Adrenal gland (tissue), 12 donors: ENCODE data around the gene SGIP1. TPM values are rescaled to one million over a fixed set of nuclear protein-coding genes. Genes with fewer than 3 reads are reported as not detected.

Source experiments
- DNase-seq, 7 donors: peaks; one replicate each; pipeline ENCODE4 v3.0.0-alpha.2; 2019 to 2020
- H3K27ac ChIP-seq, 5 donors: fragments of 200-600 bp; sonication (generic) in 4 of 5; 1 replicate in 3 of 5; 2 replicates in 2 of 5; pipeline versions ENCODE4 v1.5.1 to v1.8.0; 2016 to 2020; ENCODE audit warnings: mild to moderate bottlenecking in 1 of 5
- H3K27me3 ChIP-seq: fragments of 200-600 bp; 2 replicates; pipeline ENCODE4 v1.8.0; 2021
- H3K36me3 ChIP-seq, 2 donors: fragments of 200-600 bp; replicated peaks in 1 of 2; 1 replicate in 1 of 2; 2 replicates in 1 of 2; pipeline versions ENCODE4 v1.5.1 to v1.8.0; 2018 to 2022
- H3K4me1 ChIP-seq, 2 donors: fragments of 200-600 bp; replicated peaks in 1 of 2; 1 replicate in 1 of 2; 2 replicates in 1 of 2; pipeline versions ENCODE4 v1.5.1 to v1.8.0; 2018 to 2021
- H3K4me3 ChIP-seq, 4 donors: fragments of 200-600 bp; sonication (generic) in 3 of 4; one replicate each; pipeline ENCODE4 v1.5.1; 2016 to 2018
- H3K9me3 ChIP-seq, 3 donors: fragments of 200-600 bp; sonication (generic) in 1 of 3; replicated peaks in 1 of 3; 1 replicate in 2 of 3; 2 replicates in 1 of 3; pipeline versions ENCODE4 v1.5.1 to v1.8.0; 2016 to 2021
- CTCF ChIP-seq, 6 experiments: fragments of 450-650 bp in 4 of 6; fragments of 200-600 bp in 2 of 6; sonication (generic) in 1 of 6; IDR thresholded peaks; 1 replicate in 5 of 6; 2 replicates in 1 of 6; pipeline versions ENCODE4 v1.5.1 to v1.8.0; 2016 to 2021; ENCODE audit warnings: antibody characterized with exemption in 6 of 6, mild to moderate bottlenecking in 2 of 6, moderate library complexity in 1 of 6
- POLR2A ChIP-seq, 2 donors: fragments of 450-650 bp; IDR thresholded peaks; one replicate each; pipeline ENCODE4 v1.6.1; 2017; ENCODE audit warnings: antibody characterized with exemption in 2 of 2, mild to moderate bottlenecking in 2 of 2, moderate library complexity in 1 of 2
- WGBS, 4 donors: extraction: QIAGEN DNeasy Blood & Tissue Kit in 2 of 4; methylation state at CpG; one replicate each; pipeline versions ENCODE4 v1.1.5 to v1.1.7; 2013 to 2017; 5-methylcytosine and 5-hydroxymethylcytosine counted together
- intact Hi-C, 2 donors: fragments of 100-400 bp; cut with DNase I; formaldehyde crosslinking; loops; one replicate each; pipeline versions ENCODE4 v1.14.1 to v1.15.0; 2022 to 2023
- polyA plus RNA-seq, 3 donors: library from polyadenylated mRNA; stranded (reverse); fragments of 200-250 nt in 2 of 3; fragments of 350-450 nt in 1 of 3; fragmentation: Illumina TruSeq in 1 of 3; extraction: RNeasy Lipid Tissue Mini Kit (QIAGEN cat#74804) in 1 of 3; gene quantifications; one replicate each; pipeline ENCODE4 v1.2.3, GENCODE V29; 2013 to 2014
- total RNA-seq, 9 donors: library from RNA; depleted of rRNA in 4 of 9; stranded (reverse); fragments of >200 nt in 4 of 9; fragments of 120-200 nt in 1 of 9; fragmentation: NEBNext Ultra II Directional in 1 of 9; extraction: Animal tissue kit (Norgen Biotek cat#: 25700) in 1 of 9; gene quantifications; one replicate each; pipeline versions ENCODE4 v1.1.0 to v1.2.4, GENCODE V29; 2013 to 2023
- donor health status: healthy with polysubstance abuse.
- donor health status: Bipolar disorder and iron deficiency.
- donor health status: DM: yes; HTN: yes; CAD: no.
- donor health status: DM: no; HTN: no; CAD: no.
- donor health status: DM: no; HTN: no; CAD: no.
- donor health status: DM: yes; HTN: yes; CAD: no.

Gene SGIP1
- total and polyA plus RNA-seq, 12 donors: 0.52 to 8.4 (median 1.9) TPM; not detected in 1

GRCh38 chr1:66525086-66525485 lies 8.9 kb upstream of the SGIP1 start:
- WGBS, 4 donors: 83 to 95% (median 93%) methylated on average over 1 of the region's 1 CpG
- Histone ChIP-seq H3K4me3 (no peak overlapping the region), H3K36me3 (no peaks in the 10 kb centered on the region), H3K27ac (no peak overlapping the region), H3K4me1 (no peaks in the 10 kb centered on the region), H3K27me3 (no peaks in the 10 kb centered on the region), H3K9me3 (no peaks in the 10 kb centered on the region)
- TF ChIP-seq CTCF (IDR thresholded peaks at IDR 0.05) (no peak), POLR2A (IDR thresholded peaks at IDR 0.05) (no peak)
- DNase-seq: no peak
- intact Hi-C loops: no loop called here

GRCh38 chr1:66526036-66526435 lies 7.9 kb upstream of the SGIP1 start:
- Histone ChIP-seq H3K4me3 (no peak overlapping the region), H3K36me3 (no peaks in the 10 kb centered on the region), H3K27ac (no peak overlapping the region), H3K4me1 (no peaks in the 10 kb centered on the region), H3K9me3 (no peaks in the 10 kb centered on the region), H3K27me3 (no peaks in the 10 kb centered on the region)
- WGBS, 4 donors: 62 to 89% (median 73%) methylated on average over 1 of the region's 1 CpG
- TF ChIP-seq POLR2A (IDR thresholded peaks at IDR 0.05) (no peak), CTCF (IDR thresholded peaks at IDR 0.05) (no peak)
- DNase-seq: no peak
- intact Hi-C loops: no loop called here

- Histone ChIP-seq H3K36me3 (no peaks in the 10 kb centered on the region), H3K9me3 (no peaks in the 10 kb centered on the region), H3K4me3 (no peak overlapping the region), H3K4me1 (no peaks in the 10 kb centered on the region), H3K27ac (no peak overlapping the region), H3K27me3 (no peaks in the 10 kb centered on the region)
- no peak for DNase-seq
- intact Hi-C loops: no loop called here
- WGBS, 4 donors: 67 to 76% (median 68%) methylated on average over 2 of the region's 2 CpGs
- no peak for TF ChIP-seq CTCF (IDR thresholded peaks at IDR 0.05)
- TF ChIP-seq POLR2A (IDR thresholded peaks at IDR 0.05): no peak
Observed at GRCh38 chr1:66526991-66527390, 7.0 kb upstream of the SGIP1 start.

- Histone ChIP-seq H3K4me3 (no peak overlapping the region), H3K27me3 (no peaks in the 10 kb centered on the region), H3K9me3 (no peaks in the 10 kb centered on the region), H3K4me1 (no peaks in the 10 kb centered on the region), H3K27ac (no peak overlapping the region), H3K36me3 (no peaks in the 10 kb centered on the region)
- no peak for DNase-seq
- 72 to 94% (median 79%) methylated on average over 2 of the region's 2 CpGs for WGBS, 4 donors
- intact Hi-C loops: no loop called here
- no peak for TF ChIP-seq POLR2A (IDR thresholded peaks at IDR 0.05)
- TF ChIP-seq CTCF (IDR thresholded peaks at IDR 0.05): no peak
Observed at GRCh38 chr1:66527686-66528085, 6.3 kb upstream of the SGIP1 start.
